GM12878 (cell line): ENCODE data around the gene SLC25A33. TPM values are rescaled to one million over a fixed set of nuclear protein-coding genes. Genes with fewer than 3 reads are reported as not detected.

Experiments
- ATAC-seq: fragments of 200-7000 bp; cut with Tn5 transposase; 3 replicates; pipeline ENCODE4 v1.9.1; 2020; ENCODE audit warnings: mild to moderate bottlenecking, moderate library complexity
- BruUV-seq: library from RNA; stranded (reverse); fragments of 400-500 nt; replicated peaks from 2 replicates; lab custom pipeline; 2021; lab: Mats Ljungman, UMichigan
- CTCF ChIA-PET: fragments of 300-600 bp; sonication (Branson Sonifier 250); formaldehyde crosslinking; extraction: SDS; loops from one replicate; lab custom pipeline; 2021; ENCODE audit warnings: inconsistent platforms; lab: Yijun Ruan, JAX
- POLR2A ChIA-PET: fragments of 350-600 bp; formaldehyde crosslinking; extraction: SDS; loops from one replicate; lab custom pipeline; 2021; ENCODE audit warnings: inconsistent platforms; lab: Charles Lee
- RAD21 ChIA-PET: fragments of 300-600 bp; sonication (Branson Sonifier 250); formaldehyde crosslinking; loops from one replicate; lab custom pipeline; 2023; ENCODE audit warnings: antibody characterized with exemption; ENCODE audit not compliant: unreplicated experiment; lab: Charles Lee
- SMC1A ChIA-PET: fragments of 300-600 bp; sonication (Branson Sonifier 250); formaldehyde crosslinking; loops from one replicate; lab custom pipeline; 2023; ENCODE audit not compliant: unreplicated experiment, uncharacterized antibody; lab: Charles Lee
- DNase-seq: peaks from one replicate; pipeline ENCODE4 v3.0.0-alpha.2; 2011; ENCODE audit warnings: low read depth, low spot score
- FAIRE-seq: peaks from 3 replicates; lab custom pipeline; 2011; peaks lifted over from hg19 to GRCh38; lab: Jason Lieb, UNC
- H2AFZ ChIP-seq: 2 replicates; pipeline ENCODE4 v1.6.0; 2011; ENCODE audit warnings: low read depth, low read length, control low read depth; ENCODE audit not compliant: control insufficient read depth
- H3K27ac ChIP-seq: 2 replicates; pipeline ENCODE4 v1.5.1; 2011; ENCODE audit warnings: control low read depth; ENCODE audit not compliant: control insufficient read depth, insufficient read depth
- H3K27me3 ChIP-seq, 2 experiments: replicated peaks in 1 of 2; 2 replicates each; pipeline versions ENCODE4 v1.6.0 to v1.6.1; 2011; ENCODE audit warnings: low read length in 1 of 2; ENCODE audit not compliant: control insufficient read depth in 2 of 2, insufficient read depth in 2 of 2
- H3K36me3 ChIP-seq, 2 experiments: 2 replicates each; pipeline ENCODE4 v1.5.1; 2011; ENCODE audit warnings: low read length in 1 of 2; ENCODE audit not compliant: control insufficient read depth in 2 of 2, insufficient read depth in 2 of 2
- H3K4me1 ChIP-seq: 2 replicates; pipeline ENCODE4 v1.6.1; 2011; ENCODE audit warnings: mild to moderate bottlenecking, low read length, moderate library complexity, mixed read lengths; ENCODE audit not compliant: control insufficient read depth, insufficient read depth
- H3K4me2 ChIP-seq: 2 replicates; pipeline ENCODE4 v1.6.0; 2011; ENCODE audit warnings: control low read depth; ENCODE audit not compliant: control insufficient read depth, insufficient read depth
- H3K4me3 ChIP-seq: fragments of 200-600 bp; sonication (generic); 2 replicates; pipeline ENCODE4 v1.5.1; 2016
- H3K79me2 ChIP-seq: 2 replicates; pipeline ENCODE4 v1.6.0; 2011; ENCODE audit warnings: low read length; ENCODE audit not compliant: control insufficient read depth, insufficient read depth
- H3K9ac ChIP-seq: 2 replicates; pipeline ENCODE4 v1.8.0; 2011; ENCODE audit warnings: low read length, control low read depth, mixed read lengths; ENCODE audit not compliant: control insufficient read depth, insufficient read depth
- H3K9me3 ChIP-seq: replicated peaks from 3 replicates; pipeline ENCODE4 v1.5.1; 2011; ENCODE audit warnings: mild to moderate bottlenecking, low read length; ENCODE audit not compliant: control insufficient read depth, insufficient read depth
- H4K20me1 ChIP-seq: 2 replicates; pipeline ENCODE4 v1.6.0; 2011; ENCODE audit not compliant: control insufficient read depth, insufficient read depth
- ATF3 ChIP-seq: IDR thresholded peaks from 2 replicates; pipeline ENCODE4 v1.6.1; 2011; ENCODE audit warnings: low read depth, mild to moderate bottlenecking, low read length, moderate library complexity, borderline replicate concordance; ENCODE audit errors: extremely low read depth
- BCL11A ChIP-seq: IDR thresholded peaks from 2 replicates; pipeline ENCODE4 v1.6.1; 2011; ENCODE audit warnings: low read depth, low read length
- EGR1 ChIP-seq, 2 experiments: IDR thresholded peaks; 1 replicate in 1 of 2; 2 replicates in 1 of 2; pipeline ENCODE4 v1.6.1; 2011 to 2012; ENCODE audit warnings: low read depth in 2 of 2, low read length in 2 of 2, borderline replicate concordance in 1 of 2, mild to moderate bottlenecking in 1 of 2, moderate library complexity in 1 of 2
- ETV6 ChIP-seq, 2 experiments: fragments of 450-650 bp in 1 of 2; IDR thresholded peaks in 1 of 2; conservative IDR thresholded peaks in 1 of 2; 2 replicates each; pipeline ENCODE4 v1.6.1; 2014; ENCODE audit warnings: antibody characterized with exemption in 1 of 2, borderline replicate concordance in 1 of 2, low read depth in 1 of 2, mild to moderate bottlenecking in 1 of 2, moderate library complexity in 1 of 2
- IKZF2 ChIP-seq, 2 experiments: fragments of 450-650 bp; IDR thresholded peaks; 2 replicates each; pipeline ENCODE4 v1.6.1; 2017; ENCODE audit warnings: mild to moderate bottlenecking in 2 of 2, moderate library complexity in 2 of 2
- IRF4 ChIP-seq: IDR thresholded peaks from 2 replicates; pipeline ENCODE4 v1.6.1; 2011; ENCODE audit warnings: low read depth, low read length
- KLF5 ChIP-seq: fragments of 450-650 bp; IDR thresholded peaks from 2 replicates; pipeline ENCODE4 v1.6.1; 2014; ENCODE audit warnings: mild to moderate bottlenecking; ENCODE audit not compliant: partially characterized antibody
- PKNOX1 ChIP-seq: fragments of 450-650 bp; IDR thresholded peaks from 2 replicates; pipeline ENCODE4 v1.6.1; 2016; ENCODE audit warnings: mild to moderate bottlenecking
- POLR2AphosphoS5 ChIP-seq: IDR thresholded peaks from 2 replicates; pipeline ENCODE4 v1.6.1; 2011; ENCODE audit warnings: mild to moderate bottlenecking, low read length, inconsistent platforms
- RAD21 ChIP-seq: IDR thresholded peaks from 2 replicates; pipeline ENCODE4 v1.6.1; 2011; ENCODE audit warnings: mild to moderate bottlenecking, low read depth, low read length, moderate library complexity; ENCODE audit not compliant: insufficient read depth
- RELB ChIP-seq: fragments of 450-650 bp; IDR thresholded peaks from 2 replicates; pipeline ENCODE4 v1.6.1; 2017; ENCODE audit warnings: low read depth, mild to moderate bottlenecking, moderate library complexity
- SUPT20H ChIP-seq: IDR thresholded peaks from 2 replicates; pipeline ENCODE4 v1.6.1; 2011; ENCODE audit warnings: low read depth, mild to moderate bottlenecking, low read length, moderate library complexity, borderline replicate concordance; ENCODE audit not compliant: control insufficient read depth
- ZNF217 ChIP-seq: fragments of 450-650 bp; IDR thresholded peaks from 2 replicates; pipeline ENCODE4 v1.6.1; 2017; ENCODE audit warnings: antibody characterized with exemption, mild to moderate bottlenecking
- ZZZ3 ChIP-seq: IDR thresholded peaks from 2 replicates; pipeline ENCODE4 v1.6.1; 2011; ENCODE audit warnings: low read depth; ENCODE audit not compliant: control insufficient read depth, insufficient read length
- WGBS: methylation state at CpG from one replicate; pipeline ENCODE4 v1.1.6; 2016; ENCODE audit warnings: low lambda C conversion rate; ENCODE audit not compliant: insufficient replicate concordance, insufficient coverage; ENCODE audit errors: missing lambda C conversion rate; 5-methylcytosine and 5-hydroxymethylcytosine counted together
- in situ Hi-C: fragments of 300-500 bp; cut with MboI; formaldehyde crosslinking; loops from 9 replicates; pipeline ENCODE4 v1.14.3; 2018; ENCODE audit warnings: mixed read lengths
- intact Hi-C: fragments of 100-400 bp; cut with micrococcal nuclease; formaldehyde crosslinking; loops from one replicate; pipeline ENCODE4 v1.14.2; 2022; ENCODE audit not compliant: unreplicated experiment
- polyA plus RNA-seq, 11 experiments: library from polyadenylated mRNA; depleted of rRNA in 4 of 11; unstranded in 6 of 11; stranded (reverse) in 5 of 11; fragments of >200 nt; fragmentation: Nextera tagmentation in 4 of 11; fragmentation: Illumina TruSeq in 1 of 11; extraction: Ambion mirVana in 4 of 11; extraction: Trizol in 1 of 11; gene quantifications; 1 replicate in 1 of 11; 2 replicates in 10 of 11; pipeline versions ENCODE4 v1.2.1 to v1.2.3, GENCODE V29; 2011 to 2016; ENCODE audit warnings: inconsistent platforms in 2 of 11, missing spikeins in 2 of 11, low read depth in 1 of 11
- total RNA-seq, 4 experiments: library from RNA; depleted of rRNA in 3 of 4; stranded (reverse); fragments of >200 nt in 3 of 4; fragmentation: Illumina TruSeq in 1 of 4; extraction: Trizol in 1 of 4; gene quantifications; 2 replicates each; pipeline versions ENCODE4 v1.2.1 to v1.2.3, GENCODE V29; 2013 to 2021

SLC25A33 gene
- total and polyA plus RNA-seq, 10 of the 15 experiments (the other 5 are each of a cell fraction or from before 2014, with no cell fraction given), result 1.7 to 11.2 (median 8.4) TPM

GRCh38 chr1:9606458-9606857 lies 67.2 kb downstream of the SLC25A33 start:
- Histone ChIP-seq H3K9me3 (no peaks in the 10 kb centered on the region), H3K36me3 (peaks cover 3 to 21% of the 10 kb centered on the region in 2 experiments; a peak in 3 of 4 replicates), H4K20me1 (no peaks in the 10 kb centered on the region), H3K27ac (no peak overlapping the region), H3K27me3 (no peaks in the 10 kb centered on the region), H2AFZ (no peak overlapping the region), H3K9ac (no peak overlapping the region), H3K4me2 (no peak overlapping the region), H3K4me1 (no peaks in the 10 kb centered on the region), H3K4me3 (no peak overlapping the region), H3K79me2 (no peaks in the 10 kb centered on the region)
- POLR2A ChIA-PET, result no interaction called here
- BruUV-seq, result no TSS peak
- in situ Hi-C loops (no loop called here), intact Hi-C loops (no loop called here)
- SMC1A ChIA-PET, result no interaction called here
- DNase-seq (no peak), FAIRE-seq (no peak), ATAC-seq (no peak)
- TF ChIP-seq ETV6 (conservative IDR thresholded peaks at IDR 0.05 in 1 of 2, IDR thresholded peaks at IDR 0.05 in 1 of 2; ENCODE audit: borderline replicate concordance in 1 of 2, low read depth in 1 of 2) (no peak), ATF3 (no peak)
- RAD21 ChIA-PET, result no interaction called here
- CTCF ChIA-PET, result no interaction called here
- 86% methylated on average over 21 of the region's 21 CpGs for WGBS

- no peaks in the 10 kb centered on the region for H3K79me2 ChIP-seq
- TF ChIP-seq BCL11A (no peak), IRF4 (no peak), RELB (no peak), SUPT20H (no peak), RAD21 (no peak), ZNF217 (no peak), EGR1 (IDR thresholded peaks at IDR 0.05; ENCODE audit: borderline replicate concordance in 1 of 2, low read depth in 2 of 2, low read length in 2 of 2) (no peak), ZZZ3 (no peak), KLF5 (no peak), POLR2AphosphoS5 (no peak), IKZF2 (IDR thresholded peaks at IDR 0.05) (no peak), PKNOX1 (no peak)
Measured at GRCh38 chr1:9606948-9607347, 67.7 kb downstream of the SLC25A33 start.

More at GRCh38 chr1:9606948-9607347, 67.7 kb downstream of the SLC25A33 start:
- Histone ChIP-seq H3K27ac (no peak overlapping the region), H3K27me3 (no peaks in the 10 kb centered on the region), H3K4me1 (no peaks in the 10 kb centered on the region), H2AFZ (no peak overlapping the region), H4K20me1 (no peaks in the 10 kb centered on the region), H3K4me3 (no peak overlapping the region), H3K9me3 (no peaks in the 10 kb centered on the region), H3K9ac (no peak overlapping the region), H3K36me3 (peaks cover 3 to 16% of the 10 kb centered on the region in 2 experiments; a peak in 3 of 4 replicates), H3K4me2 (no peak overlapping the region)
- 99% methylated on average over 10 of the region's 10 CpGs for whole genome bisulfite sequencing
- FAIRE-seq (no peak), DNase-seq (no peak), ATAC-seq (no peak)
- POLR2A ChIA-PET, result no interaction called here
- in situ Hi-C loops, result no loop called here
- no TSS peak for BruUV-seq
- SMC1A ChIA-PET, result no interaction called here
- CTCF ChIA-PET, result no interaction called here
- intact Hi-C loops, result no loop called here
- RAD21 ChIA-PET, result no interaction called here
